ENCODE results near the gene CORO2B. TPM values are rescaled to one million over a fixed set of nuclear protein-coding genes. Genes with fewer than 3 reads are reported as not detected.

The CORO2B gene
- total and polyA plus RNA-seq, 9 of the 15 experiments (the other 6 are each of a cell fraction or from before 2014, with no cell fraction given), result not detected

GRCh38 chr15:68643216-68643830 lies 64.5 kb downstream of the CORO2B start:
- ChIA-PET CTCF (ENCODE audit: low intra/inter-chr PET ratio) (interaction anchor here (1.1 kb wide), 1 partner anchor 30 kb away, joined by 4 read pairs; no protein-coding TSS in a partner anchor), POLR2A (no interaction called here)
- no peaks in the 10 kb centered on the region for H3K9me3 ChIP-seq (replicated peaks; ENCODE audit: control insufficient read depth, insufficient read depth, low read depth, low read length)
- ATAC-seq (no peak; the same call in 2 of the 3 replicates), DNase-seq (ENCODE audit: extremely low read depth in 1 of 4, low spot score in 3 of 4) (no peak), FAIRE-seq (no peak)
- 46% methylated on average over 5 of the region's 5 CpGs for whole genome bisulfite sequencing (ENCODE audit: insufficient coverage, low coverage, missing lambda C conversion rate)
- H3K4me3 ChIP-seq, result no peak overlapping the region
- BruUV-seq (replicated peaks), result no TSS peak
- H3K79me2 ChIP-seq (ENCODE audit: control insufficient read depth, insufficient read depth, low read length), result no peaks in the 10 kb centered on the region
- peaks cover 0 to 4% of the 10 kb centered on the region in 2 experiments; a peak in 2 of 5 replicates for H3K4me1 ChIP-seq (replicated peaks in 1 of 2; ENCODE audit: control insufficient read depth in 2 of 2, insufficient read depth in 2 of 2, low read length in 2 of 2)
- TF ChIP-seq, protein P1, sequence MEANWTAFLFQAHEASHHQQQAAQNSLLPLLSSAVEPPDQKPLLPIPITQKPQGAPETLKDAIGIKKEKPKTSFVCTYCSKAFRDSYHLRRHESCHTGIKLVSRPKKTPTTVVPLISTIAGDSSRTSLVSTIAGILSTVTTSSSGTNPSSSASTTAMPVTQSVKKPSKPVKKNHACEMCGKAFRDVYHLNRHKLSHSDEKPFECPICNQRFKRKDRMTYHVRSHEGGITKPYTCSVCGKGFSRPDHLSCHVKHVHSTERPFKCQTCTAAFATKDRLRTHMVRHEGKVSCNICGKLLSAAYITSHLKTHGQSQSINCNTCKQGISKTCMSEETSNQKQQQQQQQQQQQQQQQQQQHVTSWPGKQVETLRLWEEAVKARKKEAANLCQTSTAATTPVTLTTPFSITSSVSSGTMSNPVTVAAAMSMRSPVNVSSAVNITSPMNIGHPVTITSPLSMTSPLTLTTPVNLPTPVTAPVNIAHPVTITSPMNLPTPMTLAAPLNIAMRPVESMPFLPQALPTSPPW (CRISPR knock-in tag; IDR thresholded peaks at IDR 0.05), result no peak
- TF ChIP-seq ATF1 (CRISPR knock-in tag; IDR thresholded peaks at IDR 0.05) (no peak), ATF1 (tag; IDR thresholded peaks at IDR 0.05) (no peak), RBBP5 (IDR thresholded peaks at IDR 0.05; ENCODE audit: borderline replicate concordance, insufficient read depth, low read length, poor library complexity, severe bottlenecking) (no peak), ZNF551 (CRISPR knock-in tag; IDR thresholded peaks at IDR 0.05) (no peak), POLR2AphosphoS2 (IDR thresholded peaks at IDR 0.05; ENCODE audit: low read length) (no peak), SMARCE1 (IDR thresholded peaks at IDR 0.05) (no peak), LCOR (CRISPR knock-in tag; IDR thresholded peaks at IDR 0.05) (no peak), FIP1L1 (IDR thresholded peaks at IDR 0.05; ENCODE audit: low read depth, low read length, poor library complexity, severe bottlenecking) (no peak)
- TF ChIP-seq, protein P2, sequence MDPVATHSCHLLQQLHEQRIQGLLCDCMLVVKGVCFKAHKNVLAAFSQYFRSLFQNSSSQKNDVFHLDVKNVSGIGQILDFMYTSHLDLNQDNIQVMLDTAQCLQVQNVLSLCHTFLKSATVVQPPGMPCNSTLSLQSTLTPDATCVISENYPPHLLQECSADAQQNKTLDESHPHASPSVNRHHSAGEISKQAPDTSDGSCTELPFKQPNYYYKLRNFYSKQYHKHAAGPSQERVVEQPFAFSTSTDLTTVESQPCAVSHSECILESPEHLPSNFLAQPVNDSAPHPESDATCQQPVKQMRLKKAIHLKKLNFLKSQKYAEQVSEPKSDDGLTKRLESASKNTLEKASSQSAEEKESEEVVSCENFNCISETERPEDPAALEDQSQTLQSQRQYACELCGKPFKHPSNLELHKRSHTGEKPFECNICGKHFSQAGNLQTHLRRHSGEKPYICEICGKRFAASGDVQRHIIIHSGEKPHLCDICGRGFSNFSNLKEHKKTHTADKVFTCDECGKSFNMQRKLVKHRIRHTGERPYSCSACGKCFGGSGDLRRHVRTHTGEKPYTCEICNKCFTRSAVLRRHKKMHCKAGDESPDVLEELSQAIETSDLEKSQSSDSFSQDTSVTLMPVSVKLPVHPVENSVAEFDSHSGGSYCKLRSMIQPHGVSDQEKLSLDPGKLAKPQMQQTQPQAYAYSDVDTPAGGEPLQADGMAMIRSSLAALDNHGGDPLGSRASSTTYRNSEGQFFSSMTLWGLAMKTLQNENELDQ (CRISPR knock-in tag; IDR thresholded peaks at IDR 0.05; ENCODE audit: borderline replicate concordance), result no peak
- peaks cover 10 to 37% of the 10 kb centered on the region in 2 experiments; a peak in 3 of 5 replicates for H3K27me3 ChIP-seq (ENCODE audit: control insufficient read depth in 2 of 2, insufficient read depth in 2 of 2, low read length in 2 of 2)
- H3K27ac ChIP-seq (ENCODE audit: extremely low read depth, low read depth, low read length), result no peak overlapping the region
- H3K9me1 ChIP-seq (ENCODE audit: control insufficient read depth, insufficient read depth, low read length), result no peaks in the 10 kb centered on the region
- H2AFZ ChIP-seq (ENCODE audit: low read depth, low read length), result no peak overlapping the region
- in situ Hi-C loops (cut with MboI), result no loop called here
- intact Hi-C loops (cut with micrococcal nuclease), result no loop called here
- H4K20me1 ChIP-seq (replicated peaks; ENCODE audit: control insufficient read depth, insufficient read depth, low read length), result peaks cover 6% of the 10 kb centered on the region
- H3K36me3 ChIP-seq (ENCODE audit: control insufficient read depth, insufficient read depth, low read length), result no peaks in the 10 kb centered on the region
- H3K9ac ChIP-seq (ENCODE audit: insufficient read depth in 1 of 2, low read depth in 2 of 2, low read length in 2 of 2), result 0 out of 4 replicates have a peak overlapping the region, but pooled peaks of 1 of the 2 experiments have one; percentile 42
- no peak overlapping the region for H3K4me2 ChIP-seq (ENCODE audit: insufficient read depth, low read length)

Measured in K562 (cell line).